GM12874 (cell line): ENCODE measurements around the gene MACROD2.

Experiments
- TF ChIP-seq, protein P1 (sequence below): IDR thresholded peaks from 2 replicates; pipeline ENCODE4 v1.5.1; 2011; ENCODE audit warnings: low read depth, mild to moderate bottlenecking, control low read depth, low read length, moderate library complexity; ENCODE audit not compliant: insufficient read depth

MACROD2 gene

GRCh38 chr20:14374196-14374595 is 378.9 kb downstream of the MACROD2 start:
- TF ChIP-seq, protein P1, sequence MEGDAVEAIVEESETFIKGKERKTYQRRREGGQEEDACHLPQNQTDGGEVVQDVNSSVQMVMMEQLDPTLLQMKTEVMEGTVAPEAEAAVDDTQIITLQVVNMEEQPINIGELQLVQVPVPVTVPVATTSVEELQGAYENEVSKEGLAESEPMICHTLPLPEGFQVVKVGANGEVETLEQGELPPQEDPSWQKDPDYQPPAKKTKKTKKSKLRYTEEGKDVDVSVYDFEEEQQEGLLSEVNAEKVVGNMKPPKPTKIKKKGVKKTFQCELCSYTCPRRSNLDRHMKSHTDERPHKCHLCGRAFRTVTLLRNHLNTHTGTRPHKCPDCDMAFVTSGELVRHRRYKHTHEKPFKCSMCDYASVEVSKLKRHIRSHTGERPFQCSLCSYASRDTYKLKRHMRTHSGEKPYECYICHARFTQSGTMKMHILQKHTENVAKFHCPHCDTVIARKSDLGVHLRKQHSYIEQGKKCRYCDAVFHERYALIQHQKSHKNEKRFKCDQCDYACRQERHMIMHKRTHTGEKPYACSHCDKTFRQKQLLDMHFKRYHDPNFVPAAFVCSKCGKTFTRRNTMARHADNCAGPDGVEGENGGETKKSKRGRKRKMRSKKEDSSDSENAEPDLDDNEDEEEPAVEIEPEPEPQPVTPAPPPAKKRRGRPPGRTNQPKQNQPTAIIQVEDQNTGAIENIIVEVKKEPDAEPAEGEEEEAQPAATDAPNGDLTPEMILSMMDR, result no peak

DNA sequence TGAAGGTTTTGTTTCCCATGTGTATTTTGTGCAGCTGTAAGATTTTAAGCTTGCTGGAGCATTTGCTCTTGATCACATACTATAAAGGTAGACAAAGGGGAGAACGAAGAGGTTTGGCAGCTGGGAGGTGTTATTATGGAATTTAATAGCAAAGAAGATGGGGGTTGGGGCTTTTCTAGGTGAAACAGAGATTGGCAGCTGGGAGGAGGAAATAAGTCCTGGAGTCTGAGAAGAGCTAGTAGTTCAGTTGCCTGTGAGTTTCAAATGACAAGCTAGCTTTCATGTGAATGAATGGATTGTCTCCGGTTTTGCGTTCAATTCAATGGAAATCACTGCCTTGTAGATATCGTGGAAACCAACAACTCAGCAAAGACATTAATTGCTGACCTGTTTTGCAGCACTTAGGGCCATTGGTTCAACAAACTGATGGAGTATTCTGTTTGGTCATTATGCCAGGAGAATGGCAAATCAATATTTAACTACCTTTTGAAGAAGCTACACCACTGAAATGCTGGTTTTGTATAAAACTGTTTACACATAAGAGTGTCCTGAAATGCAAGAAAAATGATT is 380.2 kb downstream of the MACROD2 start:
- TF ChIP-seq, protein P1, result no peak

GRCh38 chr20:14378326-14378725 is 383.0 kb downstream of the MACROD2 start:
- TF ChIP-seq, protein P1, result no peak

DNA sequence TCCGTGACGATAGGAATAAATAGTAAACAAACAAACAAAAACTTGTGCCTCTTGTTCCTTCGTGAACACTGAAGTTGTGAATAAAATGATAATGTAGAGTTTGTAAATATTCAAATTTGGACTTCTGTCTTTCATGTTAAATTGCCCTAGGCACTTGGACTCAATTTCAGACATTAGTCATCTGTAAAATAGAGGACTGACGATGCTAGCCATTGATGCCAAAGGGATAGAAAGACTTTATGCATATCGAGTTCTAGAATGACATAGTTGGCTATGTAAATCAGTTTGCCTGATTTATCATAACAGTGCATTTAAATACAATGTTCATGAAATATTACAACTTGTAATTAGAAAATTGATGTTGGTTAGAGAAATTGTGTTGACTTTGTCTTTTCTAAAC is 388.0 kb downstream of the MACROD2 start:
- TF ChIP-seq, protein P1, result no peak

- TF ChIP-seq, protein P1, result no peak
These were observed 389.3 kb downstream of the MACROD2 start for GRCh38 chr20:14384416-14385175.

- TF ChIP-seq, protein P1, result no peak
These were observed 389.9 kb downstream of the MACROD2 start for GRCh38 chr20:14385176-14385740.

DNA sequence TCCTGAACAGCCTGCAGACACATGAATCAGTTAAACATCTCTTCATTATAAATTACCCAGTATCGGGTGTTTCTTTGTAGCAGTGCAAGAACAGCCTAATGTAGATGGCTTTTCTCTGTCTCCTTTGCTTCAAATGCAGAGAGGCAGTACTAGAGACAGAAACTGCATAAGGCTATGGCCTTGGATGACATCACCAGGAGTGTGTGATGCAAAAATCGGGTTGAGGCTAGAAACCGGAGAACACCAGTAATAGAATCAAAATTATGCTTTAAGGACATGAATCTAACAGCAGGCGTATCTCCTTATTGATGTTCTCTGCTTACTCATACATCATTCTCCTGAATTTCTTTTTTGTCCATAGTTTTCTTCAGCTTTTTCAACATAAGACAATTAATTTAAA is 391.4 kb downstream of the MACROD2 start:
- TF ChIP-seq, protein P1, result no peak
